ENCODE results near the gene IL10.
"Not testable (repeated sequence)": the region's sequence is repeated elsewhere in the genome, so short reads cannot be mapped to it uniquely, and the experiment has no call there.

IL10 gene

GRCh38 chr1:206794294-206794908 lies 22.1 kb upstream of the IL10 start:
- peak in 1 of 2 donors; percentile 33 for DNase-seq (ENCODE audit: low read depth in 1 of 2, low spot score in 1 of 2)

- DNase-seq (ENCODE audit: low read depth in 1 of 2, low spot score in 1 of 2), result no peak
These were observed 21.3 kb upstream of the IL10 start for GRCh38 chr1:206793620-206794019.

GRCh38 chr1:206792939-206793607 lies 20.8 kb upstream of the IL10 start:
- no peak for DNase-seq (ENCODE audit: low read depth in 1 of 2, low spot score in 1 of 2)

GRCh38 chr1:206790502-206791250 lies 18.4 kb upstream of the IL10 start:
- DNase-seq (ENCODE audit: low read depth in 1 of 2, low spot score in 1 of 2), result no peak

GRCh38 chr1:206788487-206789050 lies 16.3 kb upstream of the IL10 start:
- DNase-seq (ENCODE audit: low read depth in 1 of 2, low spot score in 1 of 2), result no peak

- DNase-seq (ENCODE audit: low read depth in 1 of 2, low spot score in 1 of 2), result no peak
These were observed 15.6 kb upstream of the IL10 start for GRCh38 chr1:206787891-206788290.

- no peak for DNase-seq (ENCODE audit: low read depth in 1 of 2, low spot score in 1 of 2)
These were observed 14.1 kb upstream of the IL10 start for GRCh38 chr1:206786212-206786886.

- DNase-seq (ENCODE audit: low read depth in 1 of 2, low spot score in 1 of 2), result no peak
These were observed 13.0 kb upstream of the IL10 start for GRCh38 chr1:206785182-206785765.

- DNase-seq (ENCODE audit: low read depth in 1 of 2, low spot score in 1 of 2), result peak; percentile 39 to 84
These were observed 12.2 kb upstream of the IL10 start for GRCh38 chr1:206784471-206784903.

GRCh38 chr1:206783506-206783905 lies 11.2 kb upstream of the IL10 start:
- DNase-seq (ENCODE audit: low read depth in 1 of 2, low spot score in 1 of 2), result no peak

- DNase-seq (ENCODE audit: low read depth in 1 of 2, low spot score in 1 of 2), result no peak
These were observed 10.2 kb upstream of the IL10 start for GRCh38 chr1:206782448-206782847.

- no peak for DNase-seq (ENCODE audit: low read depth in 1 of 2, low spot score in 1 of 2)
These were observed 7.3 kb upstream of the IL10 start for GRCh38 chr1:206779638-206780037.

GRCh38 chr1:206778911-206779310 lies 6.6 kb upstream of the IL10 start:
- DNase-seq (ENCODE audit: low read depth in 1 of 2, low spot score in 1 of 2), result not testable (repeated sequence)

GRCh38 chr1:206778031-206778430 lies 5.7 kb upstream of the IL10 start:
- DNase-seq (ENCODE audit: low read depth in 1 of 2, low spot score in 1 of 2), result no peak

- no peak for DNase-seq (ENCODE audit: low read depth in 1 of 2, low spot score in 1 of 2)
These were observed 3.9 kb upstream of the IL10 start for GRCh38 chr1:206776229-206776628.

- DNase-seq (ENCODE audit: low read depth in 1 of 2, low spot score in 1 of 2), result no peak
These were observed 1.8 kb upstream of the IL10 start for GRCh38 chr1:206774093-206774492.

- no peak for DNase-seq (ENCODE audit: low read depth in 1 of 2, low spot score in 1 of 2)
These were observed 979 bp downstream of the IL10 start for GRCh38 chr1:206771338-206771692.

- DNase-seq (ENCODE audit: low read depth in 1 of 2, low spot score in 1 of 2), result no peak
These were observed 1.6 kb downstream of the IL10 start, which contains the start of gene IL19 for GRCh38 chr1:206770531-206771337. TSS of gene IL19 (plus strand) at chr1:206770773. CDS start at chr1:206836663, 65,890 bp downstream.

GRCh38 chr1:206769304-206769731 lies 3.0 kb downstream of the IL10 start:
- no peak for DNase-seq (ENCODE audit: low read depth in 1 of 2, low spot score in 1 of 2)
